GM12874 (cell line): ENCODE measurements around the gene STK31.

Experiments
- CTCF ChIP-seq: IDR thresholded peaks from 2 replicates; pipeline ENCODE4 v1.5.1; 2011; ENCODE audit warnings: low read depth, mild to moderate bottlenecking, control low read depth, low read length, moderate library complexity; ENCODE audit not compliant: insufficient read depth

Gene STK31

DNA sequence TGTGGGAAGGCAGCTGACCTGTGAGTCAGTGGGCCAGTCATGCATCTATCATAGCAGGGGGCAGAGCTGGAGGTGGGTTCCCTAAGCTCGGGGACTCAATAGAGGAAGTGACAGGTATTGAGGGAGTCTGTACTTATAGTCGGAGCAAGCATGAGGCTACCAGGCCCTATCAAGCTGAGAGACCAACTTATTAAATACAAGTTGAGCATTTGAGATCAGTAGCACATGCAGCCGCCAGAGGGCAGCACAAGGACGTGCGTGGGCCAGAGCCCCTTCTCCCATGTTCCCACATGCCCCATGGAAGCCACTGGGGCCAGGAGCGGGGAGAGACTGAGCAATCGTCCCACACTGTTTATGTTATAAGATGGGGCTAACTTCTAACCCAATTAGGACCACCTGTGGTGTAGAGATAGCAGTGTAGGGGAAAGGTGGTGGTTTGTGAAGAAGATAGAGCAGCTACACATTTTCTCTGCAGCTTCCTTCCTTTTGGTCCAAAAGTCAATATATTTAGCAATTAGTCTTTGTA is 13.0 kb upstream of the STK31 start:
- peak; percentile 88 for TF ChIP-seq CTCF

- TF ChIP-seq CTCF, result no peak
Observed at GRCh38 chr7:23698822-23699221, 11.2 kb upstream of the STK31 start.

DNA sequence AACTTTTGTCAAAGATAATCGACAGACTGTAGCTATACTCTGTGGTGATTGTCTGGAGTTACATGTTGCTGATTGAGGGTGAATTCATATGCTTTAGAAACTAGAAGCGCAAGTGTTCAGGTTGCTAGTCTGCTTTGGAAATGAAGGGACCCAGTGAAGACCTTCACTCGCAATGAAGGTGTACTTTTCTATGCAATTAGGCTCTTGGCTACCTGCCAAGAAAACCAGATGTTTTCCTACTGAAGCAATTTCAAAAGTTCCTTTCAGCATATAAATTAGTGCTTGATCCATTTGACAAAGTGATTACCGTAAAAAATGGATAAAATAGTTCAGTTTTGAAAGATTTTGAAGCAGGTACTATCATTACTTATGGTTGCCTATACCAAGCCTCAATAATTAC is 10.0 kb upstream of the STK31 start:
- TF ChIP-seq CTCF, result no peak

DNA sequence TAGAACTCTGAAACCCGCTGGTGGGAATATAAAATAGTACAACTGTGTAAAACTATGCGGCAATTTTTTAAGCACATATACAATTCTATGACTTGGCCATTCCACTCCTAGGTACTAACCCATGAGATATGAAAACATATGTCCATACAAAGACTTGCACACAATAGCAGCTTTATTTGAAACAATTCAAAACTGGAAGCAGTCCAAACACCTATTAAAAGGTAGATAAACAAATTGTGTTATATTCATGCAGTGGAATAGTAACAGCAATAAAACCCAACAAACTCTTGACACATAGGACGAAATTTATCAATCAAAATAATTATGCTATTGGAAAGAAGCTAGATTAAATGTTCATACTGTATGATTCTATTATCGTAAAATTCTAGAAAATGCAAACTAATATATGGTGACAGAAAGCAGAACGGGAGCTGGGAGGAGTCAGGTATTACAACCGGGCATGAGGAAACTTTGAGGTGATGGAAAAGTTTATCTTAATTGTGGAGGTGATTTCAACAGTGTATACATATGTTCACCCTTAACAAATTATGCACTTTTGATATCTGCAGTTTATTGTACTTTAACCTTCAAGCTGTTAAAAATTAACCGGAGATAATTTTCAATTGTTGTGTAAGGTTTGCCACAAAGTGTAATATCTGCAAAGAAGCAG is 803 bp upstream of the STK31 start:
- TF ChIP-seq CTCF, result no peak

DNA sequence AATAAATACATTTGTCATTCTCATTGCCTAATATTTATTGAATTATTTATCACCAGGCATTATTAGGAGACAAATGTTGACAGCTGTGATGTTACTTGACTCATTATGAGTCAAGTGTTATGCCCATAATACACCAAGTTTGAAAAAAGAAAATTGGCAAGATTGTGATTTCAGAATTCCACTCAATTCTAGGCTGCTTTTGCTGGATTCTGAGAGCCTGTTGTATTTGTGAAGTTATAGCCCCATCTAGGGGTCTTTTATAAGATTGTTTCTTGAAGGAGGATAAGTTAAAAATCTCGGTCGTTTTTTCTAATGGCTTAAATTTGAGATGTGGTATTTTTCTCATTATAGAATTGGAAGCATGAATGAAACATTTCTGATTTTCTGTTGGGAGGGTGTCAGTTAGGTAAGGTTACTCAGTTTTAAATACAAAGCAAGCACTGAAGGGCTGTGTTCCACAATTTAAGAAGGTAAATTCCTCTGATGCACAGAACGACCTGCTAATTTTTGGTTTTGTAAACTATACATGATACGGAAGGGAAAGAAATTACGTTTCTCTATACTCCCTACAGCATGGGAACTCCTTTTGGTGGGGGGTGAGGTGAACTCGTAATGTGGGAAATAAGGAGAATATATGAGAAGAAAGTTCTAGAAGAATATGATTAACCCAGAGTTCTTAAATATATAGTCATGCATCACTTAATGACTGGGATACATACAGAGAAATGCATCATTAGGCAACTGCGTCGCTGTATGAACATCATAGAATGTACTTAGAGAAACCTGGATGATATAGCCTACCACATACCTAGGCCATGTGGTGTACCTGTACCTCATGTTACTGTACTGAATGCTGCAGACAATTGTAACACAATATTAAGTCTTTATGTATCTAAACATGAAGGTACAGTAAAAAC is 2.6 kb downstream of the STK31 start:
- 0 out of 2 replicates have a peak, but pooled peaks have one; percentile 15 for TF ChIP-seq CTCF

DNA sequence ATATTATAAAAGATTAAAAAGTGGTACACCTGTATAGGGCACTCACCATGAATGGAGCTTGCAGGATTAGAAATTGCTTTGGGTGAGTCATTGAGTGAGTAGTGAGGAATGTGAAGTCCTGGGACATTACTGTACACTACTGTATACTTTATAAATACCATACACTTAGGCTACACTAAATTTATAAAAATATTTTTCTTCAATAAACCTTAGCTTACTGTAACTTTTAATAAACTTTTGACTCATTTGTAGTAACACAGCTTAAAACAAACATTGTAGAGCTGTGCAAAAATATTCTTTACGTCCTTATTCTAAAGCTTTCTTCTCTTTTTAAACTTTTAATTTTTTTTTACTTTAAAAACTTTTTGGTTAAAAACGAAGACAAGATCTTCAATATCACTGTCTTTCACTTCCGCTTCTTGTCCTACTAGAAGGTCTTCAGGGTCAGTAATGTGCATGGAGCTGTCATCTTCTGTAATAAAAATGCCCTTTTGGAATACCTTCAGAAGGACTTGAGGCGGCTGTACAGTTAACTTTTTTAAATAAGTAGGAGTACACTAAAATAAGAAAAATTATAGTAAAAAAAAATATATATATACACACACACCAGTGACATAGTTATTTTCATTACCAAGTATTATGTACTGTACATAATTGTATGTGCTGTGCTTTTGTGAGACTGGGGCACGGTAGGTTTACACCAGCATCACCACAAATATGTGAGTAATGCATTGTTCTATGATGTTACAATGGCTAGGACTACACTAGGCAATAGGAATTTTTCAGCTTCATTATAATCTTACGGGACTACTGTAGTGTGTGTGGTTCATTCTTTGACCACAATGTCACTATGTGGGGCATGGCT is 3.5 kb downstream of the STK31 start:
- no peak for TF ChIP-seq CTCF

GRCh38 chr7:23714150-23714464 is 4.1 kb downstream of the STK31 start:
- no peak for TF ChIP-seq CTCF
